KOPT-K1 (cell line): ENCODE results near the gene CCDC138.

Source experiments
- H3K27ac ChIP-seq: fragments of 200-600 bp; sonication (generic); 2 replicates; pipeline ENCODE4 v1.5.1; 2016; ENCODE audit warnings: antibody characterized with exemption, mild to moderate bottlenecking, low read depth, low read length; ENCODE audit not compliant: poor library complexity, severe bottlenecking
- H3K36me3 ChIP-seq: fragments of 200-600 bp; sonication (generic); 2 replicates; pipeline ENCODE4 v1.5.1; 2017; ENCODE audit warnings: antibody characterized with exemption, mild to moderate bottlenecking, low read length, moderate library complexity; ENCODE audit not compliant: insufficient read depth
- H3K9me3 ChIP-seq: fragments of 200-600 bp; sonication (generic); 2 replicates; pipeline ENCODE4 v1.5.1; 2017; ENCODE audit warnings: antibody characterized with exemption, low read length, mild to moderate bottlenecking; ENCODE audit not compliant: insufficient read depth, poor library complexity, severe bottlenecking

The CCDC138 gene

DNA sequence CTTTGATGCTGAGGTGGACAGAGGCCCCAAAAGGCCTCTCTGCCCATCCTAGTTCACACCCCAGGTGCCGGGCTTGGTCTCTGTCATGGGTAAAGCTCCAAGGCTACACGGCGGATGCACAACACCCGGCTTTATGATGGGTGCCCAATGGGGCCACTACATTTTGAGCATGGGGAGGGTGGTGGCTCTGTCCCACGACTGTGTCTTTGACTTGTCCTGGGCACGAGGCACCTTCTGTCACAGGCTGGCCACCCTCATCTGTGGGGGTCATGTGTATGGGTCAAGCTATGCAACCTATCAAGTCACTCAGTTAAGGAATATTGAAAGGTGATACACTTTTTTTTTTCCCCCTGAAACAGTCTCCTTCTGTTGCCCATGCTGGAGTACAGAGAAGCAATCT lies 138.7 kb downstream of the CCDC138 start:
- Histone ChIP-seq H3K36me3 (no peaks in the 10 kb centered on the region), H3K9me3 (no peaks in the 10 kb centered on the region), H3K27ac (no peak overlapping the region)

DNA sequence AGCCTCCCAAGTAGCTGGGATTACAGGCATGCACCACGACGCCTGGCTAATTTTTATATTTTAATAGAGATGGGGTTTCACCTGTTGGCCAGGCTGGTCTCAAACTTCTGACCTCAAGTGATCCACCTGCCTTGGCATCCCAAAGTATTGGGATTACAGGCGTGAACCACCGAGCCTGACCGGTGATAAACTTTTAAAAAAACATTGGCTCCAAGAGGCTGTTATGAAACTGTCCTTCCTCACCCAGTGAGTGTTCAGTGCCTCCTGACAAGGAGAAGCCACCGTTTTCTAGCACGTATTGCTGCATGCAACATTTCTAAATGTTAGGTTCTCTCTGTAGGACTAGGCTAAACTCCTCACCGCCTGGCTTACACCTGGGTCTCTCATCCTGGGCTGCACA lies 139.2 kb downstream of the CCDC138 start:
- Histone ChIP-seq H3K9me3 (no peaks in the 10 kb centered on the region), H3K27ac (no peak overlapping the region), H3K36me3 (no peaks in the 10 kb centered on the region)
